Thoracic aorta (tissue), 2 donors: ENCODE measurements around the gene RASAL1. TPM values are rescaled to one million over a fixed set of nuclear protein-coding genes. Genes with fewer than 3 reads are reported as not detected.

Experiments used
- ATAC-seq: fragments of 150-250 bp; one replicate; pipeline ENCODE4 v1.8.0; 2017; ENCODE audit warnings: low read depth; ENCODE audit not compliant: insufficient number of reproducible peaks, low FRiP score
- DNase-seq: peaks from one replicate; pipeline ENCODE4 v3.0.0-alpha.2; 2020; ENCODE audit warnings: low spot score
- H3K27ac ChIP-seq, 2 donors: fragments of 200-600 bp; sonication (generic); 1 replicate in 1 of 2; 2 replicates in 1 of 2; pipeline ENCODE4 v1.5.1; 2016; ENCODE audit warnings: mild to moderate bottlenecking in 2 of 2, moderate library complexity in 2 of 2
- H3K27me3 ChIP-seq: fragments of 200-600 bp; sonication (generic); replicated peaks from 2 replicates; pipeline ENCODE4 v1.6.0; 2016; ENCODE audit warnings: mild to moderate bottlenecking; ENCODE audit not compliant: insufficient read depth
- H3K36me3 ChIP-seq: fragments of 200-600 bp; sonication (generic); one replicate; pipeline ENCODE4 v1.5.1; 2016
- H3K4me1 ChIP-seq, 2 donors: fragments of 200-600 bp; sonication (generic); 1 replicate in 1 of 2; 2 replicates in 1 of 2; pipeline versions ENCODE4 v1.5.1 to v1.6.0; 2016; ENCODE audit warnings: low read depth in 2 of 2, mild to moderate bottlenecking in 1 of 2; ENCODE audit not compliant: control insufficient read depth in 1 of 2
- H3K4me3 ChIP-seq: fragments of 200-600 bp; sonication (generic); 2 replicates; pipeline ENCODE4 v1.5.1; 2016; ENCODE audit warnings: mild to moderate bottlenecking
- H3K9me3 ChIP-seq: fragments of 200-600 bp; sonication (generic); 2 replicates; pipeline ENCODE4 v1.5.1; 2016
- total RNA-seq, 2 donors: library from RNA; depleted of rRNA; stranded (reverse); fragments of >200 nt; gene quantifications; one replicate each; pipeline versions ENCODE4 v1.1.0 to v1.2.3, GENCODE V29; 2016
- TF ChIP-seq, protein P1 (sequence below): fragments of 200-600 bp; sonication (generic); IDR thresholded peaks from one replicate; pipeline ENCODE4 v1.5.1; 2019; ENCODE audit warnings: antibody characterized with exemption

Gene RASAL1
- total RNA-seq, 2 donors from 2014 or later, result 2.0 TPM; not detected in 1

DNA sequence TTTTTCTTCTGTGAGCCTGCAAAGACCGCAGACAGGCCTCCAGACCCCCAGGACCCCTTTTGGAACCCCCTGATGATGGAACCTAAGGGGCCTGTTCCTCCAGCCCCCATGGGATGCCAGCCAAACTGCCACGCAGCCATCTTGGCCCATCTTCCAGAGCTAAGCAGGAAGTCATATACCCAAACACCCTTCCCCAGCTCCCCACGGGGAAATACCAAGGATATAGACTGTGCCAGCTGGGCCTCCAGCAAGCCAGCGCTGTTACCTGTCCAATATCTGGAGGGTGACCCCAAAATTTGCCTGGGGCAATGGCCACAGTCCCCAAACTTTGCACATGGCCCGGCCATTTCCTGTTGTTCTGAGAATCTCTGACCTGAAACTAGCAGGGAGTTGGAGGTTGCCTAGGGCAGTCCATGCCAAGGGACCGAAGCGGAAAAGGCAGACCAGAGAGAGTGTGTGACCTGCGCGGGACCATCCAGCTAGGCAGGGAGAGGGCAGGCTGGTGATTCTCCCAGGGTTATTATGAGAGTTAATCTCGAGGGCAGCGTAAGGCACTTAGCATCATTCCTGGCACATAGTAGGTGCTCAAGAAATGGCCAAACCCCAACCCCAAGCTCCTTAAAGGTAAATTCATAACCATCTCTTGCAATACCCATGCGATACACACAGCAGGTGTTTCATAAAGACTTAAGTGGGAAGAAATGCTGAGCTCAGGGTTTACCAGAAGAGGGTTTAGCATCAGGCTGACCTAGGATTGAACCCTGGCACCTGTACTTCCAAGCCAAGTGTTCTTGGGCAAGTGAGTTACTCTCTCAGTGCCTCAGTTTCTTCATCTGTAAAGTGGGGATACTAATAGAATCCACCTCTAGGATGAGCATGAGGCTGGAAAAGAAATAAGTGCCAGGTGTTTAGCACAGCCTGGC lies 2.6 kb upstream of the RASAL1 start:
- no peak for ATAC-seq
- H3K27me3 ChIP-seq, result no peaks in the 10 kb centered on the region
- no peak overlapping the region for H3K27ac ChIP-seq
- TF ChIP-seq, protein P1, sequence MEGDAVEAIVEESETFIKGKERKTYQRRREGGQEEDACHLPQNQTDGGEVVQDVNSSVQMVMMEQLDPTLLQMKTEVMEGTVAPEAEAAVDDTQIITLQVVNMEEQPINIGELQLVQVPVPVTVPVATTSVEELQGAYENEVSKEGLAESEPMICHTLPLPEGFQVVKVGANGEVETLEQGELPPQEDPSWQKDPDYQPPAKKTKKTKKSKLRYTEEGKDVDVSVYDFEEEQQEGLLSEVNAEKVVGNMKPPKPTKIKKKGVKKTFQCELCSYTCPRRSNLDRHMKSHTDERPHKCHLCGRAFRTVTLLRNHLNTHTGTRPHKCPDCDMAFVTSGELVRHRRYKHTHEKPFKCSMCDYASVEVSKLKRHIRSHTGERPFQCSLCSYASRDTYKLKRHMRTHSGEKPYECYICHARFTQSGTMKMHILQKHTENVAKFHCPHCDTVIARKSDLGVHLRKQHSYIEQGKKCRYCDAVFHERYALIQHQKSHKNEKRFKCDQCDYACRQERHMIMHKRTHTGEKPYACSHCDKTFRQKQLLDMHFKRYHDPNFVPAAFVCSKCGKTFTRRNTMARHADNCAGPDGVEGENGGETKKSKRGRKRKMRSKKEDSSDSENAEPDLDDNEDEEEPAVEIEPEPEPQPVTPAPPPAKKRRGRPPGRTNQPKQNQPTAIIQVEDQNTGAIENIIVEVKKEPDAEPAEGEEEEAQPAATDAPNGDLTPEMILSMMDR, result no peak
- DNase-seq, result no peak
- no peaks in the 10 kb centered on the region for H3K36me3 ChIP-seq
- H3K4me3 ChIP-seq, result no peak overlapping the region
- H3K4me1 ChIP-seq, result peaks cover 0 to 3% of the 10 kb centered on the region in 2 donors
- H3K9me3 ChIP-seq, result no peaks in the 10 kb centered on the region

- no peaks in the 10 kb centered on the region for H3K36me3 ChIP-seq
- H3K27ac ChIP-seq, result no peak overlapping the region
- no peaks in the 10 kb centered on the region for H3K9me3 ChIP-seq
- DNase-seq (no peak), ATAC-seq (no peak)
- peaks cover 0 to 3% of the 10 kb centered on the region in 2 donors for H3K4me1 ChIP-seq
- H3K4me3 ChIP-seq, result no peak overlapping the region
- TF ChIP-seq, protein P1, result no peak
- H3K27me3 ChIP-seq, result no peaks in the 10 kb centered on the region
Observed at GRCh38 chr12:113136990-113137511, 1.5 kb upstream of the RASAL1 start.

DNA sequence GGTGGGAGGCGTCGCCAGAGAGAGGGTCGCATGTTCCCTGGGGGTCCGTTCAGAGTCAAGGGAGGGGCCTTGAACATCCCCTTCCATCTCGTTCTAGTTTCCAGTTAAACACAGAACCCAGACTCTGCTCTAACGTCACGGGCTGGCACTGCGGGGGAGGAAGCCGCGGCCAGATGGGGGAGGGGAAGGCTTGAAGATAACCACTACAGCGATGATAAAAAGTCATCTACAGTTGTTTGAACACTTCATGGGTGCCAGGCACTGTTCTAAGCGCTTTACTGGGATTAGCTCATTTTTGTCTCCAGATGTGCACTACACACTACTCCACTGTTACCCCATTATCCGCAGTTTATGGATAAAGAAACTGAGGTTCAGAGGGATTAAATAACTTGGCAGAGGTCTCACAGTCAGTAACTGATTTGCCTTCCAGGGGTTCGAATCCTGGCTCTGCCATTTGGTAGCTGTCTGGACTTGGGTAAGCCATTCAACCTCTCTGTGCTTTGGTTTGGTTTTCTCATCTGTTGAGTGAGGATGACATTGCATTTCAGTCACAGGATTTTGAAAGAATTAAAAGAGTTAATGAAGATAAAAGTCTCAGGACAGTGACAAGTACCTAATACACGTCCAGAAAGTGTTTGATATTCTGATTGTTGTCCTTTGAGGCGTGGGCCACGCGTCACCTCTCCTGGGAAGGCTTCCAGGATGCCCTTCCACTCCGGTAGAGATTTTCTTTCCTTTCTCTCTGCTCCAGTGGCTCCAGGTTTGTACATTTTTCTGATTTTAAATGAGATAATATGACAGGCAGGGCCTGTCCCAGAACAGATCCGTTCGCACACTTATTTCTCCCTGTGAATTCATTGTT lies 798 bp upstream of the RASAL1 start:
- ATAC-seq (no peak), DNase-seq (no peak)
- peaks cover 0 to 3% of the 10 kb centered on the region in 2 donors for H3K4me1 ChIP-seq
- H3K4me3 ChIP-seq, result no peak overlapping the region
- TF ChIP-seq, protein P1, result no peak
- H3K9me3 ChIP-seq, result no peaks in the 10 kb centered on the region
- no peaks in the 10 kb centered on the region for H3K27me3 ChIP-seq
- H3K27ac ChIP-seq, result no peak overlapping the region
- H3K36me3 ChIP-seq, result no peaks in the 10 kb centered on the region

- H3K4me3 ChIP-seq, result no peak overlapping the region
- ATAC-seq, result no peak
- TF ChIP-seq, protein P1, result no peak
Observed at GRCh38 chr12:113134521-113134951, 1.0 kb downstream of the RASAL1 start.

DNA sequence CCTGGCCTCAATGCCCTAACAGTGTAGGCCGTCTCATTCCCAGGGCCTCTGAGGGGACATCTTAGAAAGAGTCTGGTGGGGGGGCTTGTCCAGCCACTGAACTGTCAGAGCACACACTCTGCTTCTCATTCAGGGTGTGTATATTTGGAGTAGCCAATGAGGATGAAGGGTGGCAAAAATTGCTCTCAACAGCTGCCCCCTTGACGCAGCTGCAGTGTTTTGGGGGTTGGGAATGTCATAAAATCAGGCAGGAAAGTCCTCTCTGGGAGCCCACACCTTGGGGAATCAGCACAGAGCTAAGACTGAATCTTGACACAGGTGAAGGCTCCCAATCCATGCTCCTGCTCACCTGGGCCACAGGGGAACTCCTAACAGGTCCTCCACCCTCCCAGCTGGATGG lies 1.5 kb downstream of the RASAL1 start:
- H3K9me3 ChIP-seq, result no peaks in the 10 kb centered on the region
- ATAC-seq, result no peak
- no peak overlapping the region for H3K27ac ChIP-seq
- H3K36me3 ChIP-seq, result no peaks in the 10 kb centered on the region
- peaks cover 0 to 3% of the 10 kb centered on the region in 2 donors for H3K4me1 ChIP-seq
- H3K4me3 ChIP-seq, result no peak overlapping the region
- H3K27me3 ChIP-seq, result no peaks in the 10 kb centered on the region
- no peak for DNase-seq
- TF ChIP-seq, protein P1, result no peak

More at GRCh38 chr12:113134521-113134951, 1.0 kb downstream of the RASAL1 start:
- H3K36me3 ChIP-seq, result no peaks in the 10 kb centered on the region
- H3K4me1 ChIP-seq, result peaks cover 0 to 3% of the 10 kb centered on the region in 2 donors
- H3K9me3 ChIP-seq, result no peaks in the 10 kb centered on the region
- no peak overlapping the region for H3K27ac ChIP-seq
- H3K27me3 ChIP-seq, result no peaks in the 10 kb centered on the region
- no peak for DNase-seq
